Activated CD4-positive, CD25-positive, alpha-beta regulatory T cell treated with anti-CD3 and anti-CD28 coated beads, Interleukin-2, amount 50 U/mL, for 24 hours (primary cell): ENCODE results near the gene NEIL3.
A peak's percentile ranks its signal among the peaks of the same experiment; 100 is the strongest.

ENCODE experiments used
- ATAC-seq, 2 donors: fragments of 150-1000 bp; cut with Tn5 transposase; one replicate each; pipeline ENCODE4 v1.10.0; 2021; ENCODE audit warnings: mild to moderate bottlenecking in 1 of 2, moderate library complexity in 1 of 2

NEIL3 gene, protein sequence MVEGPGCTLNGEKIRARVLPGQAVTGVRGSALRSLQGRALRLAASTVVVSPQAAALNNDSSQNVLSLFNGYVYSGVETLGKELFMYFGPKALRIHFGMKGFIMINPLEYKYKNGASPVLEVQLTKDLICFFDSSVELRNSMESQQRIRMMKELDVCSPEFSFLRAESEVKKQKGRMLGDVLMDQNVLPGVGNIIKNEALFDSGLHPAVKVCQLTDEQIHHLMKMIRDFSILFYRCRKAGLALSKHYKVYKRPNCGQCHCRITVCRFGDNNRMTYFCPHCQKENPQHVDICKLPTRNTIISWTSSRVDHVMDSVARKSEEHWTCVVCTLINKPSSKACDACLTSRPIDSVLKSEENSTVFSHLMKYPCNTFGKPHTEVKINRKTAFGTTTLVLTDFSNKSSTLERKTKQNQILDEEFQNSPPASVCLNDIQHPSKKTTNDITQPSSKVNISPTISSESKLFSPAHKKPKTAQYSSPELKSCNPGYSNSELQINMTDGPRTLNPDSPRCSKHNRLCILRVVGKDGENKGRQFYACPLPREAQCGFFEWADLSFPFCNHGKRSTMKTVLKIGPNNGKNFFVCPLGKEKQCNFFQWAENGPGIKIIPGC

DNA sequence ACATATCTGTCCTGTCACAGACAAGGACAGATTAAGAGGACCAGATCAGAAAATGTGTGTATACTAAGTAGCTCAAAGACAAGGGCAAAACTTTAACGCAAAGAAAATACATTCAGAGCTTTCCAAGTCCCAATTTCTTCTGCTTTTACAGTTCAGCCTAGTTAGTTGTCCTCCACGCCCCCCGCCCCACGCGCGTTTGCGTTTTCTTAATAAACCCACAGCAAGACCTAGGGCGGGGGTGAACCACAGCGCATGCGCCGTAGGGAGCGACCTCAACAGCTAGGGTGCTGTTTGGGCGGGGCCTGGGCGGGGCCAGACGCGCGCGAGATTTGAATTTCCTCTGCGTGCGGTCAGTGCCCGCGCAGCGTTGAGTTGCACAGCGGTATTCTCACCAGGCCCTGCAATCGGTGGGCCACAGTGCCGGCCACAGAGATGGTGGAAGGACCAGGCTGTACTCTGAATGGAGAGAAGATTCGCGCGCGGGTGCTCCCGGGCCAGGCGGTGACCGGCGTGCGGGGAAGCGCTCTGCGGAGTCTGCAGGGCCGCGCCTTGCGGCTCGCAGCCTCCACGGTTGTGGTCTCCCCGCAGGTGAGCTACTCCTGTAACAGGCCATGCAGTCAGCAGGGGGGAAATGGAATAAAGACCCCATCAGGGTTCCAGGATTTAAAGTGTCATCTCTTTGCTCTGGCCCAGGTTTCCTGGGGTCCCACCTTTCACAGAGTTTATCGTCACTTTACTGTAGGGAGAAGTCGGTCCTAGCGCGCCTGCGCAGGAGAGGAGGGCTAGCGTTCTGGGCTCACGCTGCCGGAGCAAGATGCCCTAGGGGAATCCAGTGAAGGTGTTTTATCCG, at the start of gene NEIL3:
Gene NEIL3, plus strand, starts transcription at position 353 of the 850 bp plus-strand sequence. Its CDS starts 80 bp downstream, at position 433.
- ATAC-seq = peak; percentile 70 to 80

GRCh38 chr4:177263818-177264217, 45.9 kb upstream of the NEIL3 start:
- ATAC-seq = no peak

- ATAC-seq = no peak
These were observed 44.8 kb upstream of the NEIL3 start for GRCh38 chr4:177264788-177265422.

- no peak for ATAC-seq
These were observed 43.9 kb upstream of the NEIL3 start for GRCh38 chr4:177265729-177266128.

DNA sequence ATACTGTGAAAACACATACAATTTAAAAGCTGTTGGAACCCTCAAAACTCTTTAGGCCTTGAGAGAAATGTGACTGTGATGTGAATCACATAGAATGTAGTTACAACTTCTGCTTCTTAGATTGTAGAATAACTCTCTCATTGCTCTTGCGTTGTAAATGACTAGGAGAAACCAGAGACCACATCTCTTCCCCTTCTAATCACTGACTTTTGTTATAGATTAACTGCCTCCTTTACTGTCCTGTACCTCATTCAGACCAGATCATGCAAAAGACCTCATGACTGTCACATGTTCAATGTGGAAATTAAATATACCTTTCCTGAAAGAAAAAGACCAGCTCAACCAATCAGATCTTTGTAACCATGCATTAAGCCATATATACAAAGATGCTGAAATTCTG, 43.2 kb upstream of the NEIL3 start:
- ATAC-seq = no peak

- no peak for ATAC-seq
These were observed 41.8 kb upstream of the NEIL3 start for GRCh38 chr4:177267911-177268310.

- ATAC-seq = no peak
These were observed 38.6 kb upstream of the NEIL3 start for GRCh38 chr4:177271091-177271490.

- ATAC-seq = no peak
These were observed 37.5 kb upstream of the NEIL3 start for GRCh38 chr4:177271915-177272766.

GRCh38 chr4:177275999-177276398, 33.7 kb upstream of the NEIL3 start:
- no peak for ATAC-seq

GRCh38 chr4:177281351-177281909, 28.2 kb upstream of the NEIL3 start:
- ATAC-seq = no peak

DNA sequence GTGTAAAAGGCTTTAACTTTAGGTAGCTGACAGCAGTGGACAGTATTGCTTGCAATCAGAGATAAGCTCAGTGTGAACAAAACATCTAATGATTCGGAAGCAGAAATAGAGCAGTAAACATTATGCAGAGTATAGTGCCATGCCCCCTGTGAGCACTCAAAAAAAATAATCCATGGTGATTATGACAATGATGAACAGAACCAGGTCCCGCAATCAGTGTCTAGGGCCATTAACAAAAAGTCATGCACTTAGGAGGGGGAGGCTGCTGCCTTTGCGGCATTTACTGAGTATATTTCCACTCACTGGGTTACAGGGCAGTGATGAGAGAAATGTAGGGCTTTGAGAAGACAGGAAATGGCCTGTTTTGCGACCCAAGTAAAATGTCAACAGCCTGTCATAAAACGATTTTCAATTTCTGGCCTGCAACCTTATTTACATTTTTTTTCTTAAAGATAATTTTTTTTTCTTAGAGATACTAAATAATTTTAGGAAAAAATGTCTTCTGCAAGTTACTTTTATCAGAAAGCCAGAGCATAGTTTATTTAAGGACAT, 27.3 kb upstream of the NEIL3 start:
- ATAC-seq = no peak

DNA sequence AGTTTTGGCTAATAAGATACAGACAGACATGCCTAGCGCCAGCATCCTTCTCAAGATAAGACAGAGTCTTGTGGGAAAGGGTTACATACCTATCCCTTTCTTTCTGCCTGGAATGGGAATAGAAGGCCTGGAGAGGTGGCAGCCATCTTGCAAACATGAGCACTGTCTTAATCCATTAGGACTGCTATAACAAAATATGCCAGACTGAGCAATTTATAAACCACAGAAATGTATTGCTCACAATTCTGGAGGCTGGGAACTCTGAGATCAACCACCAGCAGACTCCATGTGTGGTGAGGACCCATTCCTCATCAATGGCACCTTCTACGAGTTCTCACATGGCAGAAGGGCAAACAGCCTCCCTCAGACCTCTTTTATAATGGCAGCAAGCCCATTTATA, 26.5 kb upstream of the NEIL3 start:
- ATAC-seq = no peak

GRCh38 chr4:177285953-177286352, 23.7 kb upstream of the NEIL3 start:
- ATAC-seq = no peak

DNA sequence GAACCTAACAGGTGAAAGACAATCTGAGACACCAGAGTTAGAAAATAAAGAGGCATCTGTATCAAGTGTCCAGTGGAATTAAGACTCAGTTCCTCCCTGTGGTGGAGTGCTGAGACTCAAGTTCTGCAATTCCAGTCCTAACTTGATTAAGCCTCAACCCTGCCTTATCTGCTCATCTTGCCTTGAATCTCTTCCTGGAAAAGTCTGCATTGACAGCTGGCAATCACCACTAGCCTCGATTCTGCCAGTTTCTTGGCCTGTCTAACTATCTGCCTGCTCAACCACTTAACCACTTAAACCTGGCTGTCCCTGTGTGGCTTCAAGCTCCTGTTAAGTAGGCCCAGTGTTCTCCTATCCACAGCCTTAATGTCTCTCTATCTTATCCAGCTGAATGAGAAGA, 22.4 kb upstream of the NEIL3 start:
- no peak for ATAC-seq

- no peak for ATAC-seq
These were observed 21.3 kb upstream of the NEIL3 start for GRCh38 chr4:177288335-177288734.

- ATAC-seq = no peak
These were observed 18.9 kb upstream of the NEIL3 start for GRCh38 chr4:177290780-177291179.

DNA sequence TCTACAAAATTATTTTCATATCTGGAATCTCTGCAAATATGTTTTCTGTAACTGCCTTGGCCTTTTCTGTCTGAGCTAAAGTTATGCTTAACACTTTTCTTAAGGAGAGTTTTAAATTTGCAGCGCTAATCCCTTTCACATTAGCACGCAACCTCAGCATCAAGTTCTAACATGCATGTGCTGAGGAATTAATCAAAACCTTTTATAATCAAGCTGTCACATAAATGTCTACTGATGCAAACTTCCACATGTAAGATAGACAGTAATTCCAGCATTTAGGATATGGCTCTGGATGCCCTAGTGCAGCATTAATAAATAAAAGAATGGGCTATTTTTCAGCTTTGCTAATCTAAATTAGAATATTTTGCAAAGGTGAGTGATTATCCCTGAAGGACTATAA, 17.5 kb upstream of the NEIL3 start:
- no peak for ATAC-seq

- ATAC-seq = no peak
These were observed 16.3 kb upstream of the NEIL3 start for GRCh38 chr4:177293208-177294033.

DNA sequence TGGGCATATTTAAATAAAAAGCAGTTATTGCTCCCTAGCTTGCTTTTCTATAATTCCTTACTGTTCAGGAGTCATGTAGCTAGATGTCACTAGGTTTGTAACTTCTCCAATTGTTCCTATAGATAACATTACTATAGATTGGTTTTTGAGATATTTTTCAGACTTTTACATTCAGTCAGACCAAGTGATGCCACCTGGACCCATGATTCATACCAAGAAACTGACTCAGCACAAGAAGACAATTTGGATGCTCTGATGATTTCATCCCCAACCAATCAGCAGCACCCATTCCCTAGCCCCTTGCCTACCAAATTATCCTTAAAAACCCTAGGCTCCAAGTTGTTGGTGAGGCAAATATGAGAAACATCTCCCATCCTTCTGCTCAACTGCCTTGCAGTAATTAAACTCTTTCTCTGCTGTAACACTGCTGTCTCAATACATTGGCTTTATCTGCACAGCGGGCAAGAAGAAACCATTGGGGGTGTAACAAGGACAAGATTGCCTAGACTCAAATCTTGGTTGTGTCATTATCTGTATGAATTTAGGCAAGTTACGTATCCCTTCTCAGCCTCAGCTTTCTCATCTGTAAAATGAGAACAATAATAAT, 11.8 kb upstream of the NEIL3 start:
- no peak for ATAC-seq

DNA sequence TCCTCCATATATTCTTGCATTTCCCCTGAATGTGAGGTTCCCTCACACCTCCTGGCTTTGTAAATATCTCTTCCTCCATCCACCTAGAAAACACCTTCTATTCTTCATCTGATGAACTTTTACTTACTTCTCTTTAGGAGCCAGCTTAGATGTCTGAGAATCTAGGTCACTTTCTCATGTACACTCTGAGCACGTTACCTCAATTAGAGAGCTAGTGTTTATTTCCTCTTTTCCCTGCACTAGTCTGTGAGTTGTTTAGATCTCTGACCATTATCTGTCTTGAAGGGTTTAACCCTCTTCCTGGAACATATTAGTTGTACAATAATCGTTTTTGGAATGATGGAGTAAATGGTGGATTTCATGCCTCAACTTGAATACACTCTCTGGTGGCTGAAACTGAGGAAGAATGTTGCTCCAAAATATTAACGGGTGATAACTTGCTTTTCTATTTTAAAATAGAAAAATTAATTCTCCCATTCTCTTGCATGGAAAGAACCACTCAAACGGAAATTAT, 8.5 kb upstream of the NEIL3 start:
- no peak for ATAC-seq
